ENCODE results near the gene DEAF1.

The DEAF1 gene

DNA sequence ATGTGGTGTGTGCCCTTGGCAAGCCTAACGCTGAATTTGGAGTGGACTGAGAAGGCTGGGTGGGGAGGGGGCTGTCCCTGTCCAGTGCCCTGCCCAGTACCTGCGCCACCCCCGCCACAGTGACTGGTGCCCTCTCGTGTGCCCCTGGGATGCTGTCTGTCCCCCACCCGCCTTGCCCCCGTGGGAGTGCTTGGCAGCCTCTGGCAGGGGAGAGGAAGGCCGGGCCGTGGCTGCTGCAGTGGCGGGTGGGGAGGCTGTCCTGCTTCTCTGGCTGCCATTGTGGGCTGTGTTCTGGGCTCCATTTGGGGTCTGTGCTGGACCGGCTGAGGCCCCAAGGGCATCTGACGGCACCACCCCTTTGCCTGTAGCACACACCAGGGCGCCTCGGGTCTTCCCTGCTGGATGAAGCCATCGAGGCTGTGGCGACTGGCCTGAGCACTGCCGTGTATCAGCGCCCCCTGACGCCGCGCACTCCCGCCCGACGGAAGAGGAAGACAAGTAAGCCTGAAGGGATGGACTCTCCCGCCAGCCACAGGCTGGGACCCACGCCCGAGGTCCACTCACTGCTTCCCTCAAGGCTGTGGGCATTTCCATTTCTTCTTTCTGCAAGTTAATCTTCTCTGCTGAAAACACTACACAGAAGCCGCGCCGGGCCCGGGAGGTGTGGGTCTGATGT lies 96.9 kb downstream of the DEAF1 start:
- DNase-seq = no peak
- no peak for TF ChIP-seq POLR2A (IDR thresholded peaks at IDR 0.05; ENCODE audit: low read length)
- no peak for TF ChIP-seq GATA1 (IDR thresholded peaks at IDR 0.05; ENCODE audit: low read depth, low read length)

DNA sequence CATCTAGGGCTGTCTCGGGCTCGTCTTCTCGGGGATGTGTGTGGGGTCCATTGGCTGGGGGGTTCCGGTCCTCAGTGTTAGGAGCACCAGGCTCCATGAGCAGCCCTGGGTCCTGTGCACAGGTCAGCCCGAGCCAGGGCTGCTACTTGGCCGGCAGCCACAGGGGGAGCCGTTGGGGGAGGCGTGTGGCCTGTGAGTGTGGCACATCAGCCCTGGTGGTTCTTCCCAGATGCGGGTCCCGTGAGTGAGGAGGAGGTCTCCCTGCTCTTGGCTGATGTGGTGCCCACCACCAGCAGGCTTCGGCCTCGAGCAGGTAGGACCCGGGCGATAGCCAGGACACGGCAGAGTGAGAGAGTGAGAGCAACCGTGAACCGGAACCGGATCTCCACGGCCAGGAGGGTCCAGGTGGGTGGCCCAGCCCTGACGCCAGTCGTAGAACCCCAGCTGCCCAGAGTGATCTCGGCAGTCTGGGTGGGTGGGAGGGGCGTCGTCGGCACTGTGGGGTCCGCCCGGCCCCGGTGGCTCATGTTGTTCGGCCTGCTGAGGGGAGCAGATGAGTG lies 97.8 kb downstream of the DEAF1 start:
- TF ChIP-seq GATA1 (IDR thresholded peaks at IDR 0.05; ENCODE audit: low read depth, low read length) = no peak
- no peak for TF ChIP-seq POLR2A (IDR thresholded peaks at IDR 0.05; ENCODE audit: low read length)
- no peak for DNase-seq

DNA sequence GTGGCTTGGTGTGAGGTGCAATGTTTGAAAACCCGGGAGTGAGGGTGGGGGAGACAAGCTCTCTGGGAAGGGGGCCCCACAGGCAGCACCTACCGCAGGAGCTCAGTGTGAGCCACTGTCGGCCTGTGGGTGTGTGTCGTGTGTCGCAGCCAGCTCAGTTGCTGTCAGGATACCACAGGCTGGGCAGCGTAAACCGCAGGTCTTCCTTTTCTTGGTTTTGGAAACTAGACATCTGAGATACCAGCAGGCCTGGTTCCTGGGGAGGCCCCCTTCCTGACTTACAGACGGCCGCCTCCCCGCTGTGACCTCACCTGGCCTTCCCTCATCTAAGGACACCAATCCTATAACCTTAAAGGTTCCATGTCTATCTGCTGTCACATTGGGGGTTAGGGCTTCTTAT lies 98.6 kb downstream of the DEAF1 start:
- no peak for TF ChIP-seq GATA1 (IDR thresholded peaks at IDR 0.05; ENCODE audit: low read depth, low read length)
- TF ChIP-seq POLR2A (IDR thresholded peaks at IDR 0.05; ENCODE audit: low read length) = no peak
- no peak for DNase-seq

DNA sequence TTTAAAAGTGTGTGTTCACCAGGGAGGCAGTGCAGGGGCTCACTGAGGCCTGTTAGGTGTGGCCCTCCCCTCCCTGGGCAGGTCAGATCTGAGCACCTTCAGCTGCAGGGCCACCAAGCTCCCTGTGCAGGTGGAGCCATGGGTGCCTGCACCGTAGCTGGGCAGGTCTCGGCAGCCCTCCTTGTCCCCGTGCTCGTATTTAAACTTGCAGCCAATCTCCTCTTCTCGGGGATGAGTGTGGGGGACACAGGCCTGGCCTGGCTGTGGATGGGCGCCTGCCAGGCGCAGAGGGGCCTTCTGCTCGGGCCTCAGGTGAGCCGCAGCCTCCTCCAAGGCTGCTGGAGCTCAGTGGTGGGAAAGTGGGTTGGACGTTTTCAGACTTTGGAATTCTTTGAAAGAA lies 99.6 kb downstream of the DEAF1 start:
- TF ChIP-seq GATA1 (IDR thresholded peaks at IDR 0.05; ENCODE audit: low read depth, low read length) (no peak), POLR2A (IDR thresholded peaks at IDR 0.05; ENCODE audit: low read length) (no peak)
- no peak for DNase-seq
